Fibroblast of skin of left quadriceps (primary cell): ENCODE results near the gene CLDN16.

ENCODE experiments used
- DNase-seq, 2 experiments: peaks; one replicate each; pipeline ENCODE4 v3.0.0-alpha.2; 2013; ENCODE audit warnings: low read depth in 2 of 2

CLDN16 gene

GRCh38 chr3:190380184-190380583 is 7.8 kb upstream of the CLDN16 start:
- no peak for DNase-seq

- DNase-seq, result no peak
These were observed 6.5 kb upstream of the CLDN16 start for GRCh38 chr3:190381441-190381840.

- DNase-seq, result peak; percentile 57 to 60
These were observed 5.9 kb upstream of the CLDN16 start for GRCh38 chr3:190382082-190382481.

DNA sequence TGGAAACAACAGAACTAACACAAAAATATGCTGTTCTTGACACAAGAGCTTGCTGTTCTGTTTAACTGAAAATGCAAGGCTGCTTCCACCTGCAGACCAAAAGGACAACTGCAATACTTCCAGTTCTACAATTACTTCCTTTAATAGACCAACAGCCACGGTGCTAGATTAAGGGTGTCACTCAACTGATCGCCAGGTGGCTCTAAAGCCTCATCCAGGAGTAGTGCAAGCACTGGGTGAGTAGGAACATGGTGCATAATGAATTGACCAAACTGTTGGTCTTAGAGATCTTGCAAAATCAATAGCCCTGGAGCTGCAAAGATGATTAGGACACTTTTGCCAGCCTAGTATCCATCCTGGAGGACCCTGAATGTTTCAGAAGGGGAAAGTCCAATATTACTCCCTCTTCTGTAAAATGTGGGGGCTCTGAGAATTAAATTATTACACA is 3.6 kb upstream of the CLDN16 start:
- no peak for DNase-seq

DNA sequence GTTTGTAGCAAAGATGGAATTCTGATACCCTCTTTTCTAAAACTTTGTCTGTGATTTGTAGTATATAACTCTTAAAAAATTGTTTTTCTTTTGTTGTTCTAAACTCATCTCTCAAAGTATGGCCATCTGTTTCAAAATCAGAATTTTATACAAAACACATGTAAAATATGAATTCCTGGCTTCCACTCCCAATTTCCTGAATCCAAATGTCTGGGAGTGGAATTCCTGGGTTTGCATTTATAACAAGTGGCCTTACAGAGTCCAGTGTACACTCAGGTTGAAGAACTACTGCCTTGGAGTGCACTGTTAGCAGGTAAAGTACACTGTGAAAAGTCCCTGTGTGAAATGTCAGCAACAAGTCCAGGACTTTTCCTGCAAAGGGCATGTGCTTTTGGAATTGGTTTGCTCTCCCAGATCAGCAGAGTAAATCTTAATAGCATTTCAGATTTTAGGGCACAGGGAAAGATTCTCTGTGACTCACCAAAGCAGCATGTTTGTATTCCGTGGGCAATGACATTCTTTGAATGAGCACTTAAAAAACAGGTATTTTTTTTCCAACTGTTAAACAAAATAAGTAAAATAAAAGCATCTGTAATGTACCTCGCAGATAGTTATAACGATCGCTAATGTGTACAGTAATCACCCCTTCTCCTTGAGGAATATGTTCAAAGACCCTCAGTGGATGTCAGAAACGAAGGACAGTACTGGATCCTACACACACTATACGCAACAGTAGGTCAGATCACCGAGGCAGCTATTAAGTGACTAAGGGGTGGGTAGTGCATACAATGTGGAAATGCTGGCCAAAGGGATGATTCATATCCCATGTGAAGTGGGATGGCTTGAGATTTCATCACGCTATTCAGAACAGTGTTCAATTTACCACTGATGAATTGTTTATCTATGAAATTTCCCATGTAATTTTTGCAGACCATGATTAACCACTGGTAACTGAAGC is 2.0 kb upstream of the CLDN16 start:
- DNase-seq, result peak; percentile 89 to 91

DNA sequence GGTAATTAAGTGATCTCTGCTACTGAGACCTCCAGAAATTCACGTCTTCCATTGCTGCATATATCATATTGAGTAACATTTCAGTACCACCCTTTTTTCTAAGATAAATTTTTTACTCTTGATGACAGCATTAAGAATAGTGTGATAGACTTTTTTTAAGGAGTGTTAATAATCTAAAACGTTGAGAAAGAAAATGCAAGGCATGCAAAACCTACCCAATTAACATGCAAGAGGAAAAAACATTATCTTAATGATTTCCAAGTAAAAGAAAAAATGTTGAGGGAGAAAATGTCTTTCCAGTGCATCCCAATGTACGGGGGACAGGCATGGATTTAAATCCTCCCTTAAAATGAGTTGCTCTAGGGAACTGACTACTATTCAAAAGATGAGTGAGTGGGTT is 740 bp downstream of the CLDN16 start:
- DNase-seq, result no peak

- DNase-seq, result no peak
These were observed 8.0 kb downstream of the CLDN16 start for GRCh38 chr3:190396001-190396400.

DNA sequence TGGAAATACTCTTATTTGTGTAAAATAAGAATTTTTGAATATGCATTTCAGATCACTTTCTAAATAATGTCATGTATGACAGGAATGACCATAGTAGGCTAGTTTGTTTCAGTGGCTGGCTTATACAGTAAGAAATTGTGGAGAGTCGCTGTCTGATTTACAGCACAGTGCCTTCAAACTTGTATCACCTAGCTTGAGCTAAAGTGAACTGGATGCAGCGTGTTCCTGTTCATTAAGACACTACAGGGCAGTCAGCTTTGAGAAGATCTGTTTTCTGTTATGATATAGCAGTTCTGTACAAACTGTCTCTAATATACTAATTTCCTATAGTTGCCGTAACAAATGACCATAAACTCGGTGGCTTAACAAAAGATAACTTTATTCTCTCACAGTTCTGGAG is 9.9 kb downstream of the CLDN16 start:
- DNase-seq, result no peak

DNA sequence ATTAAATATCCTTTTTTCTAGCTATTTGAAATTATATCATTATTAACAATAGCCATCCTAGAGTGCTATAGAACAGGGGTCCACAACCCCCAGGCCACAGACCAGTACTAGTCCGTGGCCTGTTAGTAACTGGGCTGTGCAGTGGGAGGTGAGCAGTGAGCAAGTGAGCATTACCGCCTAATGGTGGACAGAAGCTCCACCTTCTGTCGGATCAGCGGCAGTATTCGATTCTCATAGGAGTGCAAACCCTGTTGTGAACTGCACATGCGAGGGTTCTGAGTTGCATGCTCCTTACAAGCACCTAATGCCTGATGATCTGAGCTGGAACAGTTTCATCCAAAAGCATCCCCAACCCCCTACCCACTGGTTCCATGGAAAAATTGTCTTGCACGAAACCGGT is 11.7 kb downstream of the CLDN16 start:
- DNase-seq, result no peak

DNA sequence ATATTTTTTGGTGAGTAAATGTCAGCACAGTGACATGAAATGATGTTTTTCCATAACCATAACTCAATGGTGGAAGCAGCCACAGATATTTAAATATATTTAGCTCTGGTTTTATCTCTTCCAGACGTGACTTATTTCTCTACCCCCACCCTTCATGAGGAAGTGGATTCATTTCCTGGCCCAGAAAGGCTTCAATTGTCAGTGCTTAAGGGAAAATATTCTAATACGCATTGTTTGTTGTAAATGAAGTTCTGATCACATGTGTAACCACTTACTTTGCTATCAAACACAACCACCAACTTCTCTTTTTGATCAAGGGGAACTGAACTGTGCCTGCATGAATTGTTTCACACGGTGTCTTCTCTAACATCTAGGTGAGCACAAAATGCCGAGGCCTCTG is 14.0 kb downstream of the CLDN16 start:
- no peak for DNase-seq

GRCh38 chr3:190404715-190405114 is 16.8 kb downstream of the CLDN16 start:
- DNase-seq, result no peak

- no peak for DNase-seq
These were observed 26.3 kb downstream of the CLDN16 start for GRCh38 chr3:190414297-190414696.

- no peak for DNase-seq
These were observed 36.1 kb downstream of the CLDN16 start for GRCh38 chr3:190424108-190424477.

DNA sequence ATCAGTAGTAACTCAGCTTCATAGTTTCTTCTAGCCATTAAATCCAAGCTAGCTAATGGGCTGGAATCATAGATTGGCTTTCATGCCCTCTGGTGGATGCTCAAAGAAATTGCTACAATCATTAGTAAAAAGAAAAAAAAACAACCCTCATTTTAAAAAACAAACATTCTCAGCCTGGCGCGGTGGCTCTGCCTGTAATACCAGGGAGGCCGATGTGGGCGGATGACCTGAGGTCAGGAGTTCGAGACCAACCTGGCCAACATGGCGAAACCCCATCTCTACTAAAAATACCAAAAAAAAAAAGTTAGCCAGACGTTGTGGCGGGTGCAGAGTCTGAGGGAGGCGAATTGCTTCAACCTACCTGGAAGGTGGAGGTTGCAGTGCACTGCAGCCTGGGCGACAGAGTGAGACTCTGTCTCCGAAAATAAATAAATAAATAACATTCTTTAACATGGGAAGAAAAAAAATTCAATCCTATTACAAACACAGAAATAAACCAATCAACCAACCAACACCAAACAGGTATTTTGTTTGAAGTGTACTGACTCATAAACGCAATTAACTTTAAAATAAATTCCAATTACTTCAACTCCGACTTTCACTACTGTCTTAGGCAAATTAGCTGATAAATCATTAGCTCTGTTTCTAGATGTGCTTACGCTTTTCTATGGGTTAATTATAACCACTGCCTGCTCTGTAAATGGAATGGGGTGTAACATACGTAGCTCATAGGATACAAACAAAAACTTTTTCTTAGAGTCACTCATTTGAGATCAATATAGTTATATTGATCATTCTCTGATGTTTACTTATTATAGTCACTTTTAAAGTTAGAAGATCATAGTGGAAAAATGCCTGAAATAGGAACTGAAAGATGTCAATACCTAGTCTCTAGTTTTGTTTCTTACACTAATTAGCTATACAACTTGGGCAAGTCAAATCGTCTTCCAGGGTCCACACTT is 36.8 kb downstream of the CLDN16 start:
- DNase-seq, result peak; percentile 36 to 40

- no peak for DNase-seq
These were observed 37.9 kb downstream of the CLDN16 start for GRCh38 chr3:190425833-190426232.

GRCh38 chr3:190426806-190427507 is 39.0 kb downstream of the CLDN16 start:
- no peak for DNase-seq

- peak; percentile 26 to 29 for DNase-seq
These were observed 41.7 kb downstream of the CLDN16 start for GRCh38 chr3:190429681-190430080.

GRCh38 chr3:190430906-190431305 is 42.9 kb downstream of the CLDN16 start:
- no peak for DNase-seq

GRCh38 chr3:190432216-190432615 is 44.3 kb downstream of the CLDN16 start:
- no peak for DNase-seq

DNA sequence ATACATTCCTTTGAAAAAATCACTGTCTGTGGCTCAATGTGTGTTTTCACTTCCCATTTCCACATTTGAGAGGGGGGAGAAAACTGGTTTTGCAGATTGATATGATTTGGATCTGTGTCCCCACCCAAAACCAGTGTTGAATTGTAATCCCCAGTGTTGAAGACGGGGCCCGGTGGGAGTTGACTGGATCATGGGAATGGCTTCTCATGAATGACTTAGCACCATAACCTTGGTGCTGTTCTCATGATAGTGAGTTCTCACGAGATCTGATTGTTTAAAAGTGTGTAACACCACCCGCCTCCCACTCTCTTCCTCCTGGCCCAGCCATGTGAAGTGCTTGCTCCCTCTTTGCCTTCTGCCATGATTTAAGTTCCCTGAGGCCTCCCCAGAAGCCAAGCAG is 45.7 kb downstream of the CLDN16 start:
- no peak for DNase-seq

GRCh38 chr3:190435618-190436017 is 47.7 kb downstream of the CLDN16 start:
- no peak for DNase-seq

GRCh38 chr3:190436331-190436730 is 48.4 kb downstream of the CLDN16 start:
- DNase-seq, result no peak
